ENCODE measurements around the gene HPSE2.
A peak's percentile ranks its signal among the peaks of the same experiment; 100 is the strongest.

HPSE2 gene

GRCh38 chr10:98444314-98445006 is 791.2 kb downstream of the HPSE2 start:
- DNase-seq (ENCODE audit: low spot score): no peak
- Mint-ChIP-seq H3K27me3 (ENCODE audit: low read depth) (peaks cover 4% of the 10 kb centered on the region), H3K4me3 (peak overlapping the region; percentile 95), H3K4me1 (ENCODE audit: low read depth) (peaks cover 25% of the 10 kb centered on the region), H3K36me3 (ENCODE audit: low read depth) (peaks cover 38% of the 10 kb centered on the region), H3K27ac (peak overlapping the region; percentile 9), H3K9me3 (peaks cover 3% of the 10 kb centered on the region)

GRCh38 chr10:98438715-98439114 is 796.9 kb downstream of the HPSE2 start:
- Mint-ChIP-seq H3K27ac (no peak overlapping the region), H3K4me3 (no peak overlapping the region), H3K27me3 (ENCODE audit: low read depth) (no peaks in the 10 kb centered on the region), H3K4me1 (ENCODE audit: low read depth) (peaks cover 10% of the 10 kb centered on the region), H3K36me3 (ENCODE audit: low read depth) (peaks cover 73% of the 10 kb centered on the region), H3K9me3 (peaks cover 3% of the 10 kb centered on the region)
- no peak for DNase-seq (ENCODE audit: low spot score)

GRCh38 chr10:98436704-98437103 is 798.9 kb downstream of the HPSE2 start:
- H3K27me3 Mint-ChIP-seq (ENCODE audit: low read depth): no peaks in the 10 kb centered on the region
- H3K4me3 Mint-ChIP-seq: no peak overlapping the region
- DNase-seq (ENCODE audit: low spot score): no peak
- H3K9me3 Mint-ChIP-seq: peaks cover 12% of the 10 kb centered on the region
- no peak overlapping the region for H3K27ac Mint-ChIP-seq
- H3K36me3 Mint-ChIP-seq (ENCODE audit: low read depth): peaks cover 75% of the 10 kb centered on the region
- H3K4me1 Mint-ChIP-seq (ENCODE audit: low read depth): peaks cover 3% of the 10 kb centered on the region

- Mint-ChIP-seq H3K27me3 (ENCODE audit: low read depth) (no peaks in the 10 kb centered on the region), H3K9me3 (peaks cover 13% of the 10 kb centered on the region), H3K27ac (no peak overlapping the region), H3K4me1 (ENCODE audit: low read depth) (peaks cover 2% of the 10 kb centered on the region), H3K36me3 (ENCODE audit: low read depth) (peaks cover 76% of the 10 kb centered on the region), H3K4me3 (no peak overlapping the region)
- no peak for DNase-seq (ENCODE audit: low spot score)
These were observed 800.5 kb downstream of the HPSE2 start for GRCh38 chr10:98435178-98435577.

- no peaks in the 10 kb centered on the region for H3K4me1 Mint-ChIP-seq (ENCODE audit: low read depth)
- H3K9me3 Mint-ChIP-seq: peaks cover 10% of the 10 kb centered on the region
- no peak for DNase-seq (ENCODE audit: low spot score)
- peaks cover 66% of the 10 kb centered on the region for H3K36me3 Mint-ChIP-seq (ENCODE audit: low read depth)
- H3K4me3 Mint-ChIP-seq: no peak overlapping the region
- no peaks in the 10 kb centered on the region for H3K27me3 Mint-ChIP-seq (ENCODE audit: low read depth)
- no peak overlapping the region for H3K27ac Mint-ChIP-seq
These were observed 801.5 kb downstream of the HPSE2 start for GRCh38 chr10:98433881-98434732.

- H3K4me1 Mint-ChIP-seq (ENCODE audit: low read depth): no peaks in the 10 kb centered on the region
- no peak overlapping the region for H3K4me3 Mint-ChIP-seq
- H3K9me3 Mint-ChIP-seq: peaks cover 10% of the 10 kb centered on the region
- H3K36me3 Mint-ChIP-seq (ENCODE audit: low read depth): peaks cover 62% of the 10 kb centered on the region
- H3K27ac Mint-ChIP-seq: no peak overlapping the region
- H3K27me3 Mint-ChIP-seq (ENCODE audit: low read depth): no peaks in the 10 kb centered on the region
- DNase-seq (ENCODE audit: low spot score): no peak
These were observed 802.3 kb downstream of the HPSE2 start for GRCh38 chr10:98433371-98433770.

DNA sequence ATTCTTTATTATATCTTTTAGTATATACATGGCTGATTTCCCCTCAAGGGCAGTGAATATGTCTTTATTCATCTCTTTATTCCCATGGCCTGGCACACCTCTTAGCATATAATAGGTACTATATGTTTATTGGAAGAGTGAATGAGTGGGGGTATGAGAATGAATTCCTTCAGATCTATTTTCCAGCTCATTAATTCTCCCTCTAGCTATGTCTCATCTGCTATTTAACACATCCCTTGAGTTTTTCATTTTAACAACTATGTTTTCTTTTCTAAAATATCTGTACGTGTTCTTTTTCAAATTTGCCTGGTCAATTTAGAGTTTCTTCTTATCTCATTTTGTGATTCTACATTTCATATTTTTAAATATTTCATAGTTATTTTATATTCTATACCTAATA is 803.3 kb downstream of the HPSE2 start:
- Mint-ChIP-seq H3K36me3 (ENCODE audit: low read depth) (peaks cover 56% of the 10 kb centered on the region), H3K4me1 (ENCODE audit: low read depth) (no peaks in the 10 kb centered on the region), H3K4me3 (no peak overlapping the region), H3K27me3 (ENCODE audit: low read depth) (no peaks in the 10 kb centered on the region), H3K9me3 (peaks cover 10% of the 10 kb centered on the region), H3K27ac (no peak overlapping the region)
- DNase-seq (ENCODE audit: low spot score): no peak

DNA sequence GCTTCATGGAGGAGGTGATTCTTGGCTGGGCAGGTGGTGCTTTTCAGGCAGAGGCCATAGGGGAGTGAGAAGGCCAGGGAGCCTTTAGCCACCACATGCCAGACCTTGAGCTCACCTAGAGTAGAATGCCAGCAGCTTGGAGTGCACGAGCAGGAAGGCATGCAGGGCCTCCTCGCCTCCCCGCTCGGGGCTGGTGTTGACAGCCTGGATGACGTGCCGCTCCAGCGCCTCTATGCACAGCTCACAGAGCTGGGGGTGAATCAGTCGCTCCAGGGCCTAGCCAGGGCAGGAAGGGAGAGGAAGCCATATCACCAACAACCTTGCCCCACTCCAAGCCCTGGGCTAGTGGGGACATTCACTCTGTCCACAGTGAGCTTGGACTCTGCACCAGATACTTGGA is 804.6 kb downstream of the HPSE2 start:
- peaks cover 10% of the 10 kb centered on the region for H3K9me3 Mint-ChIP-seq
- H3K27ac Mint-ChIP-seq: no peak overlapping the region
- no peaks in the 10 kb centered on the region for H3K27me3 Mint-ChIP-seq (ENCODE audit: low read depth)
- peaks cover 55% of the 10 kb centered on the region for H3K36me3 Mint-ChIP-seq (ENCODE audit: low read depth)
- H3K4me3 Mint-ChIP-seq: no peak overlapping the region
- no peaks in the 10 kb centered on the region for H3K4me1 Mint-ChIP-seq (ENCODE audit: low read depth)
- no peak for DNase-seq (ENCODE audit: low spot score)

DNA sequence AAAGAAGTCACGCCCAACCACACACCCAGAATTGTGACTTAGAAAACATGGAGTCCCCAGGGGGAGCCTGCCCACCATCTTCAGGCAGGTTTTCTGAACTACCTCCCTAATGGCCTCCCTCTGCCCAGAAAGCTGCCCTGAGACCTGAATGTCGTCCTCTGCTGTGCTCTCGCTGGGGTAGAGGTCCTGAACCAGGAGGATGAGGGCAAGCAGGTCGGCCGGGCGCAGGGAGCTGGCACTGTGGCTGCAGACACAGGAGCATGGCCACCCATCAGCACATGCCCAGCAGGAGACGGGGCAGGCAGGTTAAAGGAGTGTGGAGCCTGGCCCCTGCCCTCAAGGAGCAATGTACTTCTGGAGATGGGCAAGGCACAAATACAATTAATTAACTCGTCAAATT is 805.2 kb downstream of the HPSE2 start:
- DNase-seq (ENCODE audit: low spot score): no peak
- H3K9me3 Mint-ChIP-seq: peaks cover 10% of the 10 kb centered on the region
- H3K4me1 Mint-ChIP-seq (ENCODE audit: low read depth): no peaks in the 10 kb centered on the region
- H3K27ac Mint-ChIP-seq: no peak overlapping the region
- no peaks in the 10 kb centered on the region for H3K27me3 Mint-ChIP-seq (ENCODE audit: low read depth)
- H3K36me3 Mint-ChIP-seq (ENCODE audit: low read depth): peaks cover 50% of the 10 kb centered on the region
- no peak overlapping the region for H3K4me3 Mint-ChIP-seq

DNA sequence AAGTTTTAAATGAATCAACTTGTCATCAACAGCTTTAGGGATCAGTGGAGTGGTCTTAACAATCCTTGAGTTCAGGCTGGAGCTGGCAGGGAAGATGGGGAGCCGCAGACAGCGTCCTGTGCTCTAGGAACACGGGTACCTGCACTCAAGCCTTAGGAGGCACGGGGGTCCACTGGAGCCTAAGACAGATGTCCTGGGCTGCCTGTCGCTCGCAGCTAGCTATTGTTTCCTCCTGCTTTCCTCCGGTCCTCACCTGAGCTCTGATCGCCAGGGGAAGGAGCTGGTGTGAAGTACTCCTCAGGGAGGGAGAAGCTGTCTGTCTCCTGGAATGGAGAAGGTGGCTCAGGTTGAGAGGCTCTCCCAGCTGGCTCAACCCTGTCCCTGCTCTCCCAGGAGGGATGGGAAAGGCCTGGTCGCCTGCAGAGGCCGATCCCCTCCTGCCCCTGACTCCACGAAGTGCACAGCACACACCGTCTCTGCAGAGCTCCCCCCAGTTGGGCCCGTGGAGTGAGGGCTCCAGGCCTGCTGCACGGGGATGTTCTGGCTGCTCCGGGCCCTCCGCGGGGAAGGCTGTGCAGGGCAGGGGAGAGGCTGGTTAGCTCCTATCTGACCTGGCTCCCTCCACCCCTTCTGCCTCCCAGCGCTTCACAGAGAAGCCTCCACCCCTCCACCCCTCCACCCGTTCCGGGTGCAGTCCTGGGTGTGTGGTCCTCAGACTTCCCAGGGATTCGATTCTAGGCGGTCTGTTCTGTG is 806.2 kb downstream of the HPSE2 start:
- no peak overlapping the region for H3K4me3 Mint-ChIP-seq
- peaks cover 41% of the 10 kb centered on the region for H3K36me3 Mint-ChIP-seq (ENCODE audit: low read depth)
- no peaks in the 10 kb centered on the region for H3K27me3 Mint-ChIP-seq (ENCODE audit: low read depth)
- no peak for DNase-seq (ENCODE audit: low spot score)
- no peak overlapping the region for H3K27ac Mint-ChIP-seq
- H3K9me3 Mint-ChIP-seq: peaks cover 10% of the 10 kb centered on the region
- no peaks in the 10 kb centered on the region for H3K4me1 Mint-ChIP-seq (ENCODE audit: low read depth)

DNA sequence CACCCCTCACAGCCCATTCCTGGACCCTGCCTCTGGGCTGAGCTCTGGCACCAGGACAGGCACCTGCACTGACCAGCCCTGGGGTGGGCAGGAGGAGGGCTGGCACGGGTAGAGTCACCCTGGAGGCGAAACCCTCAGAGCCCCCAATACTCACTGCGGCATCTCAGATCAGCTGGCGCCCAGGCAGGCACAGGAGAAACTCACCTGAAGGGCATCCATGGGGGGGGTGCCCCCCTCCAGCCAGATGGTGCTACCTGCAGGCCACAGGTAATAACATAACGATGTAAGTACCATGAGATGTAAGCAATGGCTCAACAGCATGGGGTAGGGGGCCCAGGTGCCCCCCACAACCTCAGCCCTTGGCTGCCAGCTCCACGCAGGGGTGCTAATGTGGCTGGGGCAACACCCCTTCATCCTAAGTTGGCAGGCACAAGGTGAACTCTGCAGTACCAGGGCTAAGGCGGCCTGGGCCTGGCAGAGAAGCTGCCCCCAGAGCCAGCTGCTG is 808.6 kb downstream of the HPSE2 start:
- Mint-ChIP-seq H3K27ac (no peak overlapping the region), H3K9me3 (peaks cover 4% of the 10 kb centered on the region), H3K36me3 (ENCODE audit: low read depth) (peaks cover 24% of the 10 kb centered on the region), H3K4me1 (ENCODE audit: low read depth) (no peaks in the 10 kb centered on the region), H3K4me3 (no peak overlapping the region), H3K27me3 (ENCODE audit: low read depth) (no peaks in the 10 kb centered on the region)
- no peak for DNase-seq (ENCODE audit: low spot score)

- Mint-ChIP-seq H3K27me3 (ENCODE audit: low read depth) (no peaks in the 10 kb centered on the region), H3K9me3 (no peaks in the 10 kb centered on the region), H3K36me3 (ENCODE audit: low read depth) (peaks cover 16% of the 10 kb centered on the region), H3K4me1 (ENCODE audit: low read depth) (no peaks in the 10 kb centered on the region), H3K4me3 (no peak overlapping the region), H3K27ac (no peak overlapping the region)
- DNase-seq (ENCODE audit: low spot score): peak; percentile 18
These were observed 809.9 kb downstream of the HPSE2 start for GRCh38 chr10:98425511-98426352.
